DND-41 (cell line): ENCODE data around the gene AFAP1L1.

Experiments
- ATAC-seq: fragments of 200-7000 bp; cut with Tn5 transposase; 3 replicates; pipeline ENCODE4 v1.9.1; 2021; ENCODE audit warnings: low read depth; ENCODE audit not compliant: insufficient read depth
- DNase-seq: peaks from one replicate; pipeline ENCODE4 v3.0.0-alpha.2; 2020
- H2AFZ ChIP-seq: 2 replicates; pipeline ENCODE4 v1.6.0; 2012; ENCODE audit warnings: low read depth, low read length
- H3K27ac ChIP-seq: 2 replicates; pipeline ENCODE4 v1.5.1; 2012; ENCODE audit warnings: low read length, inconsistent platforms
- H3K27me3 ChIP-seq: fragments of 200-600 bp; sonication (generic); 2 replicates; pipeline ENCODE4 v1.6.0; 2012; ENCODE audit warnings: low read length, mild to moderate bottlenecking, inconsistent platforms; ENCODE audit not compliant: insufficient read depth, poor library complexity
- H3K36me3 ChIP-seq: 2 replicates; pipeline ENCODE4 v1.5.1; 2012; ENCODE audit warnings: low read length, inconsistent platforms; ENCODE audit not compliant: insufficient read depth
- H3K4me1 ChIP-seq: 2 replicates; pipeline ENCODE4 v1.5.1; 2012; ENCODE audit warnings: mild to moderate bottlenecking, low read length; ENCODE audit not compliant: insufficient read depth
- H3K4me2 ChIP-seq: 2 replicates; pipeline ENCODE4 v1.6.0; 2012; ENCODE audit warnings: mild to moderate bottlenecking, moderate library complexity, low read length, inconsistent platforms; ENCODE audit not compliant: insufficient read depth
- H3K4me3 ChIP-seq, 2 experiments: fragments of 200-600 bp in 1 of 2; shearing (Covaris generic) in 1 of 2; 2 replicates each; pipeline ENCODE4 v1.5.1; 2012 to 2016; ENCODE audit warnings: inconsistent platforms in 2 of 2, low read length in 2 of 2, mild to moderate bottlenecking in 2 of 2, low read depth in 1 of 2, moderate library complexity in 1 of 2
- H3K79me2 ChIP-seq: 2 replicates; pipeline ENCODE4 v1.6.0; 2012; ENCODE audit warnings: low read length, inconsistent platforms; ENCODE audit not compliant: insufficient read depth
- H3K9ac ChIP-seq: 2 replicates; pipeline ENCODE4 v1.6.0; 2012; ENCODE audit warnings: low read depth, mild to moderate bottlenecking, inconsistent platforms, low read length, moderate library complexity
- H3K9me3 ChIP-seq: 2 replicates; pipeline ENCODE4 v1.5.1; 2012; ENCODE audit warnings: low read length, moderate library complexity, mild to moderate bottlenecking, inconsistent platforms; ENCODE audit not compliant: insufficient read depth, severe bottlenecking
- H4K20me1 ChIP-seq: 2 replicates; pipeline ENCODE4 v1.6.0; 2012; ENCODE audit warnings: low read length; ENCODE audit not compliant: insufficient read depth
- CTCF ChIP-seq: IDR thresholded peaks from 2 replicates; pipeline ENCODE4 v1.5.1; 2012; ENCODE audit warnings: borderline replicate concordance, low read length, moderate library complexity, mild to moderate bottlenecking; ENCODE audit not compliant: poor library complexity, severe bottlenecking; ENCODE audit errors: extremely low read depth
- EZH2 ChIP-seq: IDR thresholded peaks from 3 replicates; pipeline ENCODE4 v1.6.1; 2012; ENCODE audit warnings: borderline replicate concordance, low read depth, mild to moderate bottlenecking, moderate library complexity, low read length, inconsistent platforms; ENCODE audit not compliant: severe bottlenecking

Gene AFAP1L1

DNA sequence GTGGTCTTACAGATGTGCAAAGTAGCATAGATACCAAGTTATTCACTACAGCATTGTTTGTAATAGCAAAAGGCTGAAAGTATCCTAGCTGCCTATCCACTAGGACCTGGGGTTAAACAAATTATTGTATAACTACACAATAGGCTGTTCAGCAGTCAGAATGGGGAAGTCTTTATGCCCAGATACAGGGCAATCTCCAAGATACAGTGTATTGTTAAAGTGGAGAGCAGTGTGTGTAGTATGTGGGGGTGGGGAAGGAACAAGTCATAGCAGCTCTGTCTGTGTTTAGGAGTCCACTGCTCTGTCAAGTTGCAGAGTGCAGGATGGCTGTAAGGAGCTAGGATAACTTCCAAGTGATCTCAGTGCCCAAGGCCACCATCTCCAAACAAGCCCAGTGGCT, 91.7 kb downstream of the AFAP1L1 start:
- Histone ChIP-seq H3K27me3 (no peaks in the 10 kb centered on the region), H3K9me3 (no peaks in the 10 kb centered on the region), H3K9ac (no peak overlapping the region), H3K4me1 (peaks cover 19% of the 10 kb centered on the region), H3K27ac (no peak overlapping the region), H4K20me1 (no peaks in the 10 kb centered on the region; the same call in 1 of the 2 replicates), H3K79me2 (peaks cover 8% of the 10 kb centered on the region), H3K4me3 (no peak overlapping the region), H3K36me3 (no peaks in the 10 kb centered on the region), H2AFZ (no peak overlapping the region), H3K4me2 (no peak overlapping the region)
- TF ChIP-seq CTCF (no peak), EZH2 (no peak)
- no peak for DNase-seq
- ATAC-seq, result no peak

DNA sequence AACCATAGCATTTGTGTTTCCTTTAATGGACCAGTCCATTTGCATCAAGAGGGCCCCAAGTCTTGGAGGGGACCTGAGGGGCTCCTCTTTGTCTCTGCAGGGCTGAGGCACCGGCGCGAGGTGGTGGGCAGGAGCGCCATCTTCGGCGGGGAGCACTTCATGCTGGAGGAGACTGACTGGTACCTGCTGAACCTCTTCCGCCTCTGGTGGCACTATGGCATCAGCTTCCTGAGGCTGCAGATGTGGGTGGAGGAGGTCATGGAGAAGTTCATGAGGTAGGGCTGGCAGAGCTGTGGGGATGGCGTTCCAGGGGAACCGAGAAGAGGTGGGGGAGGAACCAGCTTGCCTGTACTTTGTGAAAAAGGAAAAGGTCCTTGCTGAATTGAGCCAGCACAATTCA, 92.3 kb downstream of the AFAP1L1 start:
- H3K27me3 ChIP-seq, result no peaks in the 10 kb centered on the region
- no peaks in the 10 kb centered on the region for H3K9me3 ChIP-seq
- no peaks in the 10 kb centered on the region for H3K36me3 ChIP-seq
- TF ChIP-seq CTCF (no peak), EZH2 (no peak)
- H3K4me3 ChIP-seq, result no peak overlapping the region
- H3K9ac ChIP-seq, result no peak overlapping the region
- H3K4me2 ChIP-seq, result no peak overlapping the region
- H2AFZ ChIP-seq, result no peak overlapping the region
- 0 out of 2 replicates have a peak, but pooled peaks cover 3% of the 10 kb centered on the region for H3K79me2 ChIP-seq
- H4K20me1 ChIP-seq, result no peaks in the 10 kb centered on the region; the same call in 1 of the 2 replicates
- H3K27ac ChIP-seq, result no peak overlapping the region
- DNase-seq (no peak), ATAC-seq (no peak)
- peaks cover 13% of the 10 kb centered on the region for H3K4me1 ChIP-seq

GRCh38 chr5:149364719-149365118, 93.1 kb downstream of the AFAP1L1 start:
- TF ChIP-seq CTCF (no peak), EZH2 (no peak)
- no peaks in the 10 kb centered on the region; the same call in 1 of the 2 replicates for H4K20me1 ChIP-seq
- H3K4me1 ChIP-seq, result peaks cover 6% of the 10 kb centered on the region; the same call in 1 of the 2 replicates
- H3K4me2 ChIP-seq, result no peak overlapping the region
- H3K27ac ChIP-seq, result no peak overlapping the region
- H2AFZ ChIP-seq, result no peak overlapping the region
- DNase-seq (no peak), ATAC-seq (no peak)
- H3K4me3 ChIP-seq, result no peak overlapping the region
- no peaks in the 10 kb centered on the region for H3K9me3 ChIP-seq
- H3K79me2 ChIP-seq, result no peaks in the 10 kb centered on the region
- no peak overlapping the region for H3K9ac ChIP-seq
- H3K27me3 ChIP-seq, result no peaks in the 10 kb centered on the region
- no peaks in the 10 kb centered on the region for H3K36me3 ChIP-seq

DNA sequence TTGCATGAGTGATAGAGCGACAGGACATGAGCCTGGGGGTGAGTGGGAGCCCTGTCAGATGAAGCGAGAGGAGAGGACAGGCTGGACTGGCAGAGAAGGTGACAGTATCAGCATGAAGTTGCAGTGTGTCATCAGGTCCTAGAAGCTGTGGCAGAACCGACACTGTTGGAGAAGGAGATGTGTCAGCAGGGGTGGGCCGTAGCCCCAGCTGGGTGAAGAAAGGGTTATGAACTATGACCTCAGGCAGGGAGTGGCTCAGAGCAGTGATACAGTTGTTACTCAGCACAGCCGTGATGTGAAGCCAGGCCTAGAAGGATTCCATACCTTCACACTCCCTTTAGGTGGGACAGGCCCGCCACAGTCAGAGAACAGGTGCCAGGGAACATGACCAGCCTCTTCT, 93.8 kb downstream of the AFAP1L1 start:
- Histone ChIP-seq H3K27me3 (no peaks in the 10 kb centered on the region), H3K9ac (no peak overlapping the region), H3K4me2 (no peak overlapping the region), H3K4me1 (no peaks in the 10 kb centered on the region), H3K27ac (no peak overlapping the region), H2AFZ (no peak overlapping the region), H3K9me3 (no peaks in the 10 kb centered on the region), H3K4me3 (no peak overlapping the region), H3K36me3 (no peaks in the 10 kb centered on the region), H4K20me1 (no peaks in the 10 kb centered on the region; the same call in 1 of the 2 replicates), H3K79me2 (no peaks in the 10 kb centered on the region)
- DNase-seq (no peak), ATAC-seq (no peak)
- TF ChIP-seq CTCF, result no peak
- TF ChIP-seq EZH2, result no peak
